OCI-LY7 (cell line): Measurements from ENCODE around the gene SLC39A8. TPM values are rescaled to one million over a fixed set of nuclear protein-coding genes. Genes with fewer than 3 reads are reported as not detected.

ENCODE experiments used
- BruUV-seq: library from RNA; stranded (reverse); fragments of 400-500 nt; replicated peaks from 2 replicates; lab custom pipeline; 2021; lab: Mats Ljungman, UMichigan
- CTCF ChIA-PET: fragments of 300-600 bp; sonication (Branson Sonifier 250); formaldehyde crosslinking; loops from one replicate; lab custom pipeline; 2022; ENCODE audit warnings: antibody characterized with exemption; ENCODE audit not compliant: unreplicated experiment; lab: Charles Lee
- POLR2A ChIA-PET: fragments of 300-600 bp; sonication (Branson Sonifier 250); formaldehyde crosslinking; loops from one replicate; lab custom pipeline; 2022; ENCODE audit warnings: antibody characterized with exemption; lab: Charles Lee
- DNase-seq: peaks from one replicate; pipeline ENCODE4 v3.0.0-alpha.2; 2015; ENCODE audit warnings: low spot score
- H2AFZ ChIP-seq: fragments of 200-600 bp; sonication (generic), shearing (Covaris generic); 2 replicates; pipeline ENCODE4 v1.6.1; 2014; ENCODE audit warnings: mild to moderate bottlenecking, antibody characterized with exemption, low read length, moderate library complexity
- H3K27ac ChIP-seq: fragments of 200-600 bp; sonication (generic); 2 replicates; pipeline ENCODE4 v1.5.1; 2014; ENCODE audit warnings: mixed run types, low read depth, mild to moderate bottlenecking, moderate library complexity, low read length, inconsistent platforms; ENCODE audit not compliant: poor library complexity, severe bottlenecking
- H3K36me3 ChIP-seq: fragments of 200-600 bp; sonication (generic); 2 replicates; pipeline ENCODE4 v1.6.1; 2014; ENCODE audit warnings: mild to moderate bottlenecking, antibody characterized with exemption, low read length, moderate library complexity, mixed read lengths; ENCODE audit not compliant: insufficient read depth
- H3K4me1 ChIP-seq: fragments of 200-600 bp; sonication (generic); 2 replicates; pipeline ENCODE4 v1.5.1; 2014; ENCODE audit warnings: mild to moderate bottlenecking, low read length; ENCODE audit not compliant: insufficient read depth, poor library complexity, severe bottlenecking
- H3K4me2 ChIP-seq: fragments of 200-600 bp; sonication (generic); 2 replicates; pipeline ENCODE4 v1.6.1; 2014; ENCODE audit warnings: mild to moderate bottlenecking, low read length
- H3K4me3 ChIP-seq: fragments of 200-600 bp; sonication (generic); 2 replicates; pipeline ENCODE4 v1.5.1; 2014; ENCODE audit warnings: mild to moderate bottlenecking, low read depth, low read length; ENCODE audit not compliant: poor library complexity, severe bottlenecking
- H3K79me2 ChIP-seq: fragments of 200-600 bp; sonication (generic); 2 replicates; pipeline ENCODE4 v1.6.1; 2016; ENCODE audit warnings: low read depth, mild to moderate bottlenecking, low read length, moderate library complexity, mixed read lengths; ENCODE audit not compliant: insufficient read depth
- H3K9me2 ChIP-seq: fragments of 200-600 bp; sonication (generic); 2 replicates; pipeline ENCODE4 v1.6.1; 2016; ENCODE audit warnings: mild to moderate bottlenecking, low read length, mixed read lengths; ENCODE audit not compliant: insufficient read depth
- H3K9me3 ChIP-seq: fragments of 200-600 bp; sonication (generic); 2 replicates; pipeline ENCODE4 v1.6.1; 2014; ENCODE audit warnings: mild to moderate bottlenecking, mixed run types, low read length, mixed read lengths
- H4K20me1 ChIP-seq: fragments of 200-600 bp; sonication (generic); 2 replicates; pipeline ENCODE4 v1.6.1; 2014; ENCODE audit warnings: mild to moderate bottlenecking, antibody characterized with exemption, low read length, moderate library complexity, mixed read lengths; ENCODE audit not compliant: insufficient read depth
- EZH2phosphoT487 ChIP-seq: fragments of 200-600 bp; sonication (generic); IDR thresholded peaks from 2 replicates; pipeline ENCODE4 v1.6.1; 2018; ENCODE audit warnings: low read depth, borderline replicate concordance, mild to moderate bottlenecking, mixed run types, antibody characterized with exemption, low read length, moderate library complexity, mixed read lengths
- intact Hi-C: fragments of 100-400 bp; cut with micrococcal nuclease; formaldehyde crosslinking; loops from one replicate; pipeline ENCODE4 v1.10.0; 2022; ENCODE audit not compliant: unreplicated experiment
- total RNA-seq, 2 experiments: library from RNA; depleted of rRNA in 1 of 2; stranded (reverse); fragments of >200 nt in 1 of 2; shearing (Covaris generic) in 1 of 2; gene quantifications; 2 replicates each; pipeline ENCODE4 v1.2.3, GENCODE V29; 2014 to 2022
- TF ChIP-seq, protein P1 (sequence below): fragments of 200-600 bp; sonication (generic); conservative IDR thresholded peaks from 2 replicates; pipeline ENCODE4 v1.5.1; 2014; ENCODE audit warnings: mild to moderate bottlenecking, antibody characterized with exemption, low read length, moderate library complexity, mixed read lengths

The SLC39A8 gene
- total RNA-seq, 2 experiments from 2014 or later, result 35.4 to 57.0 TPM

- intact Hi-C loops, result no loop called here
- DNase-seq, result no peak
- no TSS peak for BruUV-seq
- no peak for TF ChIP-seq EZH2phosphoT487
- TF ChIP-seq, protein P1, sequence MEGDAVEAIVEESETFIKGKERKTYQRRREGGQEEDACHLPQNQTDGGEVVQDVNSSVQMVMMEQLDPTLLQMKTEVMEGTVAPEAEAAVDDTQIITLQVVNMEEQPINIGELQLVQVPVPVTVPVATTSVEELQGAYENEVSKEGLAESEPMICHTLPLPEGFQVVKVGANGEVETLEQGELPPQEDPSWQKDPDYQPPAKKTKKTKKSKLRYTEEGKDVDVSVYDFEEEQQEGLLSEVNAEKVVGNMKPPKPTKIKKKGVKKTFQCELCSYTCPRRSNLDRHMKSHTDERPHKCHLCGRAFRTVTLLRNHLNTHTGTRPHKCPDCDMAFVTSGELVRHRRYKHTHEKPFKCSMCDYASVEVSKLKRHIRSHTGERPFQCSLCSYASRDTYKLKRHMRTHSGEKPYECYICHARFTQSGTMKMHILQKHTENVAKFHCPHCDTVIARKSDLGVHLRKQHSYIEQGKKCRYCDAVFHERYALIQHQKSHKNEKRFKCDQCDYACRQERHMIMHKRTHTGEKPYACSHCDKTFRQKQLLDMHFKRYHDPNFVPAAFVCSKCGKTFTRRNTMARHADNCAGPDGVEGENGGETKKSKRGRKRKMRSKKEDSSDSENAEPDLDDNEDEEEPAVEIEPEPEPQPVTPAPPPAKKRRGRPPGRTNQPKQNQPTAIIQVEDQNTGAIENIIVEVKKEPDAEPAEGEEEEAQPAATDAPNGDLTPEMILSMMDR, result no peak
- Histone ChIP-seq H3K4me2 (no peak overlapping the region), H3K27ac (no peak overlapping the region), H2AFZ (no peak overlapping the region), H4K20me1 (no peaks in the 10 kb centered on the region), H3K9me3 (no peaks in the 10 kb centered on the region), H3K36me3 (no peaks in the 10 kb centered on the region), H3K9me2 (no peaks in the 10 kb centered on the region), H3K4me3 (no peak overlapping the region), H3K4me1 (no peaks in the 10 kb centered on the region), H3K79me2 (no peaks in the 10 kb centered on the region)
- ChIA-PET CTCF (no interaction called here), POLR2A (interaction anchor here (0.7 kb wide), 1 partner anchor 10 kb away, joined by 3 read pairs; no protein-coding TSS in a partner anchor)
Measured at GRCh38 chr4:102390438-102390837, 45.2 kb upstream of the SLC39A8 start.

- Histone ChIP-seq H3K9me3 (no peaks in the 10 kb centered on the region), H2AFZ (no peak overlapping the region), H3K4me1 (no peaks in the 10 kb centered on the region), H3K36me3 (no peaks in the 10 kb centered on the region), H3K79me2 (no peaks in the 10 kb centered on the region), H3K4me2 (no peak overlapping the region), H3K4me3 (no peak overlapping the region), H3K27ac (no peak overlapping the region), H3K9me2 (no peaks in the 10 kb centered on the region), H4K20me1 (no peaks in the 10 kb centered on the region)
- BruUV-seq, result no TSS peak
- CTCF ChIA-PET, result no interaction called here
- intact Hi-C loops, result no loop called here
- no peak for DNase-seq
- TF ChIP-seq, protein P1, result no peak
- POLR2A ChIA-PET, result no interaction called here
Measured at GRCh38 chr4:102388611-102389010, 43.3 kb upstream of the SLC39A8 start.

- Histone ChIP-seq H3K27ac (no peak overlapping the region), H3K9me3 (no peaks in the 10 kb centered on the region), H3K36me3 (no peaks in the 10 kb centered on the region), H4K20me1 (no peaks in the 10 kb centered on the region), H3K4me1 (no peaks in the 10 kb centered on the region), H3K4me2 (no peak overlapping the region), H3K4me3 (no peak overlapping the region), H3K9me2 (no peaks in the 10 kb centered on the region), H3K79me2 (no peaks in the 10 kb centered on the region), H2AFZ (no peak overlapping the region)
- no TSS peak for BruUV-seq
- intact Hi-C loops, result no loop called here
- CTCF ChIA-PET, result no interaction called here
- DNase-seq, result no peak
- no peak for TF ChIP-seq EZH2phosphoT487
- TF ChIP-seq, protein P1, result no peak
- POLR2A ChIA-PET, result no interaction called here
Measured at GRCh38 chr4:102387552-102388150, 42.4 kb upstream of the SLC39A8 start.
